OCI-LY1 (cell line): ENCODE data around the gene MKRN2OS.

Experiments
- CTCF ChIP-seq: fragments of 200-600 bp; sonication (generic), shearing (Covaris generic); IDR thresholded peaks from 2 replicates; pipeline ENCODE4 v1.5.1; 2017; ENCODE audit warnings: mild to moderate bottlenecking, antibody characterized with exemption, low read length, moderate library complexity, mixed read lengths
- EZH2 ChIP-seq: fragments of 200-600 bp; sonication (generic), shearing (Covaris generic); IDR thresholded peaks from 2 replicates; pipeline ENCODE4 v1.8.0; 2017; ENCODE audit warnings: borderline replicate concordance, mixed run types, mild to moderate bottlenecking, antibody characterized with exemption, low read length, moderate library complexity, mixed read lengths

- TF ChIP-seq EZH2 (no peak), CTCF (no peak)
These were observed 14.2 kb upstream of the MKRN2OS start for GRCh38 chr3:12559520-12559919.
